Endothelial cell of hepatic sinusoid (primary cell): Measurements from ENCODE around the gene AQP3.

Source experiments
- in situ Hi-C: cut with HindIII; loops from 2 replicates; pipeline ENCODE4 v1.10.0; 2017; ENCODE audit warnings: low sequenced_read_pairs

Gene AQP3

DNA sequence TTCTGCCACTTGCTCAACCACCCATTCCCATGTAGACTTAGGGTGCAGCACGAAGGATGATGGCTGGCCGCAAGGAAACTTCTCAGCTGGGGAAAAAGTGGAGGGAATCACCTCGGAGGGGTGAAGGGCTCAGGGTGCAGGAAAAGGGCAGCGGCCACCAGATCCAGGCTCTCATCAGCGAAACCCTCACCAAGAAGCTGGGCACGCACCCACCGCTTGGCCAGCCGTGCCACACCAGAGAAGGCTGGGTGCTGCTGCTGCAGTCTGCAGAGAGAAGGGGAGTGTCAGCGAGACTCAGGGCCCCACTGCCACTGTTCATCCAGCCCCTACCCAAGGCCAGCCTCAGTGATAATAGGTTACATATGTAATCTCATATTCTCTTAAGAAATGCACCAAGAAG, 17.7 kb upstream of the AQP3 start:
- in situ Hi-C loops = no loop called here

DNA sequence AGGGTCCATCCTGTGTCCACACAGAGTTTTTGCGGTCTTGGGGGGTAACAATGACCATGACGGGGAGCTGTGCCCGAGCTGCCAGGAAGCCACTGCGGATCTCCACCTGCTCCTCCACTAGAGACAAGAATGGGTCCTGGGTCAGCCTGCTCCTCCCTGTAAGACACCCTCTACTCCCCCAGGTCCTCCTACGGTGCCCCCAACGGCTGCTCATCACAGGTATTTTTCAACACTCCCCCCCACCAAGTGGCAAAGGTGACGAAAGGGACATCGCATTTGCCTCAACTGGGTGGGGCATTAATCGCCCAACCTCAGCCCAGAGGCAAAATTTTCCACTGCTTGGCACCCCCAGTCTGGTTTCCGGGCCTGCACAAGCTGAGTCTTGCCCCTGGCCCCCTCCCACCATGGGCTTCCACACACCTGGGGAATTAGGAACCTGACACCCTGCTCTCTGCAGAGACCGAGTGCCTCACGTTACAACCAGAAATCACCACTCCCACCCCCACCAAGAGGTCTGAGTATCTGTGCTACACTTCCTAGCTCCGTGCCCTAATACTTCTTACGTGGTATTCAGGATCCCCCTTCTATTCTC, 16.7 kb upstream of the AQP3 start:
- in situ Hi-C loops = no loop called here

DNA sequence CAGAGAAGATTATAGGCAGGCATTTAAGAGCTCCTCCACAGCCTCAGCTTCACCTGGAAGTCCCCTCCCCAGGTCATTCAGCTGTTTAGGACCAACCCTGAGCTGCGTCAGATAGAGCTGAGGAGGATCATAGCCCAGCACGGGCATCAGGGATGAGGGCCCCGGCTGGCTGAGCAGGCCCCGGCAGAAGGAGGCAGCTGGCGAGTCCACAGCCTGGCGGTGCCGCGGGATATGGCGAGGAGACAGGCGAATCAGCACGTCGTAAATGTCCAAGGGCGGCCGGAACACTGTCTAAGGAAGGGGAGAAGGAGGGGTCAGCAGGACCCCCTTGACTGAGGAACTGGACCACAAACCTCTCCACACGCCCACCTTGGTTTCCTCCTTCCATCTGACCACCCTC, 15.8 kb upstream of the AQP3 start:
- in situ Hi-C loops = no loop called here

DNA sequence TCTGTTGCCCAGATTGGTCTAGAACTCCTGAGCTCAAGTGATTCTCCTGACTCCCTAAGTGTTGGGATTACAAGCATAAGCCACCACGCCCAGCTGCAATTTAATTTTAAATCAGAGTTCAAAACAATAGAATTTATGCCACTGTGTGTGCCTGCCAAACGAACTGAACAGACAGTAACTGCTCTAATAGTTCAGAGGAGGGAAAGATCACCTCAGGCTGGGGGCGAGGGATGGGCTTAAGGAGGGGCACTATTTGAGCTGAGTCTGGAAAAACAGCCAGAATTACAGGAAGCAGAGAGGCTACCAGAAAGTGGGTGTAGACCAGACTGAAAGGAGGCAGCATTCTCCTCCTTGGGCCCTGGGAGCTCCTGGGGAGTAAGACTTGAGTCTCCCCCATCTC, 14.1 kb upstream of the AQP3 start:
- in situ Hi-C loops = no loop called here

DNA sequence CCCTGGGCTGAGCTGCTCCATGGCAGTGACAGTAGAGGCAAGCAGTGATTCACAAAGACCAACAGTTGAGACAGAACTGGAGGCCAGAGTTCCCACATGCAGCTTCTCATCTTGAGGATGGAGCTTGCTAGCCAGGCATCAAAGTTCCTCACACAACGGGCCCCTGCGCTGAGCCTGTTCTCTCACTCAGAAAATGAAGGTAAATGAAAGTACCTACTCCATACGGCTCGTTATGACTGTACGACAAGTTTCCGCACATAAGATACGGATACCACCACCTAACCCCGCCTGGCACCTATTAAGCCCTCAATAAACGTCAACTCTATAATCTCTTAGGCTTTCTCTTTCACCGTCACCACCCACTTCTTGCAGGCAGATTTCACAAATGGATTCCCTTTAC, 13.5 kb upstream of the AQP3 start:
- in situ Hi-C loops = no loop called here

DNA sequence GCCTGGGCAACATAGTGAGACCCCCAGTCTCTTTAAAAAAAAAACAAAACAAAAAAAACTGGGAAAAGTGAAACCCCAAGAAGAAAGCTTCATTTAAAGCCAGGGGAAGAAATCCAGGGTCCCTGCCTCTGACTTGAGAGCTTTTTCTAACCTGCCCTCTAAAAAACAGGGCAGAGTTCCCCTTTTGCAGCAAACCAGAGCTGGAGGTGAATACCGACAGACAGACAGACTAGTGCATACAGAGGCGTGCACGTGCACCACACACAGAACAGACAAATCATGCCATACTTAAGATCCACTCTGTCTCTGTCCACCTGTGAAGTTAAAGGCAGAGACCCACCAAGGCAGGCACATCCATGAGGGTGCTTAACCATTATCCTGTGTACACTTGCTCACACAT, 11.7 kb upstream of the AQP3 start:
- in situ Hi-C loops = loop anchor here (5.0 kb wide), 1 partner anchor 42 kb away; no protein-coding TSS in a partner anchor

DNA sequence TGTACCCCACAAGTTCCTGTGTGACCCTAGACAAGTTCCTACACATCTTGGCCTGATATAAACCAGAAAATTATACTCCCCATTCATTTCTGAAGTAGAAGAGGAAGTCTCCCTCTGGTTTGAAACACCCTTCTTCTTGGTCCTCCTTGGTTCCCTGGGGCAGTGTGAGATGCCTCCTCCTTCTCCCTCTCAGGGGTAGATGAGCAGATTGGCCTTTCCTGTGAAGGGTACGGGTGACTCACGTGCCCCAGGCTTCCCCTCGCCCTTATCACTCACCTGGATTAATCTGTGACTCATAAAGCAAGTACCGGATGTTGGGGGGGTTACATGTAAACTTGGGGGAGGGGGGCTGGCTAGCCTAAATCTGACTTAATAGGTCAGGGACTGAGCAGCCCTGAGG, 11.1 kb upstream of the AQP3 start:
- in situ Hi-C loops = loop anchor here (5.0 kb wide), 1 partner anchor 41 kb away; no protein-coding TSS in a partner anchor

DNA sequence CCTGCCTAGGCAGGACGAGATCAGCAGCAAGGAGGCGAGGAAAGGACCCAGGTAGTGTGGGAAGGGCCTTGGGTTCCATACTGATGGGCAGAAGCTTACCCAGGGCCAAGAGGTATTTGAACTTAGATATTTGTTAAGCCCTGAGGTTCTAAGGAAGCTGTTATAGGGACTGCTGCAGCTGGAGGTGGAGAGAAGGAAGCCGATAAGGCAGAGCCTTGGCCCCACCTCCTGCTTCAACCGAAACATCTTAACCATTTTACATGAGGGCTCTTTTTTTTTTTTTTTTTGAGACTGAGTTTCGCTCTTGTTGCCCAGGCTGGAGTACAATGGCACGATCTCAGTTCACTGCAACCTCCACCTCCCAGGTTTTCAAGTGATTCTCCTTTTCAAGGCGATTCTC, 8.6 kb upstream of the AQP3 start:
- in situ Hi-C loops = loop anchor here (5.0 kb wide), 1 partner anchor 39 kb away; no protein-coding TSS in a partner anchor

DNA sequence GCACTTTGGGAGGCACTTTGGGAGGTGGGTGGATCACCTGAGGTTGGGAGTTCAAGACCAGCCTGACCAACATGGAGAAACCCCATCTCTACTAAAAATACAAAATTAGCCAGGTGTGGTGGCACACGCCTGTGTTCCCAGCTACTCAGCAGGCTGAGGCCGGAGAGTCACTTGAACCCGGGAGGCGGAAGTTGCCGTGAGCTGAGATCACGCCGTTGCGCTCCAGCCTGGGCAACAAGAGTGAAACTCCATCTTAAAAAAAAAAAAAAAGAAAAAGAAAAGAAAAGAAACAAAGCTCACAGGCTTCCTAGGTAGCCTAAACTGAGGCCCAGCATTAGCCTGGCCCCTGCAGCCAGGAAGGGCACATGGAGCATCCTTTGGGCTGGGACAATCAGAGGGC, 8.1 kb upstream of the AQP3 start:
- in situ Hi-C loops = loop anchor here (5.0 kb wide), 1 partner anchor 38 kb away; no protein-coding TSS in a partner anchor

DNA sequence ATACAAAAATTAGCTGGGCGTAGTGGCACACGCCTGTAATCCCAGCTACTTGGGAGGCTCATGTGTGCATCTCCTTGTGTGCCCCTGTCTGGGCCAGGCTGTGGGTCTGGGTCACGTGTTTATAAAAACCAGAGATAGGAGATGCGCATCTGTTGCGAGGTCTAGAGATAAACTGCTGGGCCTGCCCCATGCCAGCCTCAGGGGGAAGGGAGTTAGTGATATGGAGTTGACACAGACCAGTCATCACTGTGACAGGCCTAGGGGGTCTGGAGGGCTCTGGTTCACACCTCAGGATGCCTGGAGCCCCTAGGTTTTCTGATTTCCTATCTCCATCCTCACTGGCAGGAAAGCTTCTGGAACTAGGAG, 7.3 kb upstream of the AQP3 start:
- in situ Hi-C loops = loop anchor here (5.0 kb wide), 1 partner anchor 37 kb away; no protein-coding TSS in a partner anchor

DNA sequence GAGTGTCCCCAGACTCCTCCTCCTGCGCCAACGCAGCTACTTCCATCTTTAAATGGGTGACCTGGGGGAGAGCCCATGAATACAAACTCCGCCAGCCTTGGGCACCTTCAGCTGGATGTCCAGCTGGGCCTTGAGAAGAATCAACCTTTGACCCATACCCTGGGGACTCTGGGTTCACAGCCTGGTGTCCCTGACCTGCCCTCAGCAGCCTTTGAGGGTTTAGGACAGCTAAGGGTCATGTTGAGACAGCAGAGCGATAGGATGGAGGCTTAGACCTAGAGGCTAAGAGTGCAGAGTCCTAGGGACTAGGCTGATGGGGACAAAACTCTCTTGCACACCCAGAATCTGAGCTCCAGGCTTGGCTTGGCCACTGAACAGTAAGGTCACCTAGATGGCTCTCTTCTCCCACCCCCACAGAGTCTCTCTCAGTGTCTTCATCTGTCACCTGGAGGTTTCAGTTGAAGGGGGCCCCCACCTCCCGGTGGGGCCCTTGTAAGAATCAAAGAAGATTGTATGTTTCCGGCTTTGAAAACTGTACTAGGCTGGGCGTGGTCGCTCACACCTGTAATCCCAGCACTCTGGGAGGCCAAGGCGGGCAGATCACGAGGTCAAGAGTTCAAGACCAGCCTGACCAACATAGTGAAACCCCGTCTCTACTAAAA, 6.7 kb upstream of the AQP3 start:
- in situ Hi-C loops = no loop called here

DNA sequence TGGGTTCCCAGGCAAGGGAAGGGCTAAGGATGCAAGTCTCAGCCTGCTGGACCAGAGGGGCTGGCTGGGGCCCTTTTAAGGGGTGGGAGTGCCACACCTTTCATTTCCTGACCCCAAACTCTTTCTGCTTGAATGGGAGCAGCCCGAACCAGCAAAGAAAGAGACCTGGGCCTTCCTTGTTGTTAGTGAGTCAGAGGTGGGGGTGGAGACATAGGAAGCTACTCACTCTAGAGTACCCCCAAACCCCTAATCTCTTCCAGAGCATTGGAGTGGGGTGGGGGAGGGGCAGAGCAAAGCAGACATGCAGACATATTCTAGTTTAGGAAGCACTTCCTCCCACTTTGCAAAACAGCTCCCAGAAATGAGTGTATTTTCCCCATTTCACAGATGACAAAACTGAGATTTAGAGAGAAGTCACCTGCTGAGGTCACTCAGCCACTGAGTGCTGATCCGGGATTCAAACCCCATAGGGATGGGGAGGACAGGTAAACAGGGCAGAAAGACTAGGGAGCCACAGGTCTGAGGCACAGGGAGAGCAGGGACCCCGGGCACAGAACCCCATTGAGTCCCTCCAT, 6.0 kb upstream of the AQP3 start:
- in situ Hi-C loops = no loop called here

DNA sequence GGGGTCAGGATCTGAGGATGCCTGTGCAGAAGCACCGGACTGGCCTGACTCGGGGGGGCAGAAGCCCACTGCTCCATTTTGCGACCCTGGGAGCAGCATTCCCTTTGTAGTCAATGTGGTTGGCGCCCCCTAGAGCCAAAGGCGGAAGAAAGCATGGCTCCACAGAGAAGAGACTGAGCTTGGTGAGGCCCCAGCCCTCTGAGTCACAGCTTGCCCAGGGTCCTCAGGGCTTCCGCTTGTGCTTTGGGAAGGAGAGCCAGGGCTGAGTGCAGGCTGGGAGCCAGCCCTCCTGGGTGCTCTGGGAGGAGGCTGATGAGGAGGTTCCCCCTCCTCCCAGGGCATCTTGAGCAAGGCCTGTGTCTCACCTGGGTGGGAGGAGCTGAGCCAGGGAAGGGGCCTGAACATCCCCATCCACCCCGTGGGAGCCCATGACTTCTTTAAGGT, 5.5 kb upstream of the AQP3 start:
- in situ Hi-C loops = no loop called here

DNA sequence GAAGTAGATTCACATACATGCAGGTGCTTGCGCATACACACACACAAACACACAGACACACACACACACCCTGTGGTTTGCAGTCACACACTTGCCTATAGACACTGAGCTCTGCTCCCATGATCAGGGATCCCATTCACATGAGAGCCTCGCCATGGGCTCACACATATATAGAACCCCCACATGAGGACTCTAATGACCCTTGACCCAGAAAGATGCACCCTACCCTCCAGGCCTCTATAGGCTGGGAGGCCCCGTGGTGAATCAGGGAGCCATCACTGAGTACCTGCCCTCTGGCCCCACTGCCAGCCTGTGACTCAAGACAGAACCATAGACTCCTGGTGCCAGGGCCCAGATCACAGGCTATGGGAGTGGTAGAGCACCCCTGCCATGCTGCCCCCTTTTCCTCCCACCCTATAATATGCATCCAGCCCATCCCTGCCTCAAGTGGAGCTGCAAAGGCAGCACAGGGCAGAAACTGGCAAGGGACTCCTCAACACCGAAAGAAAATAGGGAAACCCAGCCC, 3.3 kb upstream of the AQP3 start:
- in situ Hi-C loops = no loop called here

DNA sequence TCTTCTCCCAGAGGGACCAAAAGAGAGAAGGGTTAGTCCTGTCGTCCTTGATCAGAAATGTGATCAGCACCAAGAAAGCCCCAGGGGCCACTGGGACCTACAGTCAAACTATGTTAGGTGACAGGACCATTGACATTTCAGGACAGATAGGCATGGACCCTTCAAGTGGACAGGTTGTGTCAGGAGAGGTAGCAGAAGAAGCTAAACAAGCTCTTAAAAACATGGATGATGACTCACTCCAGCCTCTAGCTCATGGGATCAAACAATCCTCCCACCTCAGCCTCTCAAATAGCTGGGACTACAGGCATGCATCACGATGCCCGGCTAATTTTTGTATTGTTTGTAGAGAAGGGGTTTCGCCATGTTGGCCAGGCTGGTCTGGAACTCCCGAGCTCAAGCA, 2.3 kb upstream of the AQP3 start:
- in situ Hi-C loops = no loop called here

DNA sequence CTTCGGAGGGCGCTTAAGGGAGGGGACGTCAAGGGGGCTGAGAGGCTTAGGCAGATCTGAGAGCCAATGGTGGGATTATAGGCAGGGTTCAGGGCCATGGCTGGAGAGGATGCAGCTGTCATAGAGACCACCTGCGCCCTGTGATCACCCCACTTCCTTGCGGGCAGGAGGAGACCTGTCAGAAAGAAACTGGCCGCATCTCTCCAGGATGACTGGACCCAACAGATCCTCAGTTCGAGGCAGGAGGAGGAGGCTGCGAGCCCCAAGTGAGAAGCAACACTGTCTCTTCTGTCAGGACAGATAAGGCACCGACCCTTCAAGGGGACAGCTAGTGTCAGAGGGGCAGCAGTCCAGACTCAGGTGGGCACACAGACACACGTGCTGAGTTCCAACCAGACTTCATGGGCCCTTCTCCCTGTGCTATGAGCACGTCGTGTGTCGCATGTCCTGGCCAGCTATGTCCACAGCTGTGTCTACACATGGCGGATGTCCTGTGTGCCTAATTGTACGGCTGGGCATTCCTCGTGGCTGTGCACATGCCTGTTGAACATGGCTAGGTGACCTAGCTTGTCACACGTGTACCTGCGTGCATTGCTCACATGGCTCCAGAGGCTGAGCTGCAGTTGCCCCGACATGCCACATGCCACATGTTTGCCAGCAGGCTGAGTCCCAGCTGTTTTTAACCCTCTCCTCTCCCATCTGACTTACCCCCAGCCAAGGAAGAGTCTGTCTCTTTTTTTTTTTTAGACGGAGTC, 583 bp upstream of the AQP3 start:
- in situ Hi-C loops = no loop called here

DNA sequence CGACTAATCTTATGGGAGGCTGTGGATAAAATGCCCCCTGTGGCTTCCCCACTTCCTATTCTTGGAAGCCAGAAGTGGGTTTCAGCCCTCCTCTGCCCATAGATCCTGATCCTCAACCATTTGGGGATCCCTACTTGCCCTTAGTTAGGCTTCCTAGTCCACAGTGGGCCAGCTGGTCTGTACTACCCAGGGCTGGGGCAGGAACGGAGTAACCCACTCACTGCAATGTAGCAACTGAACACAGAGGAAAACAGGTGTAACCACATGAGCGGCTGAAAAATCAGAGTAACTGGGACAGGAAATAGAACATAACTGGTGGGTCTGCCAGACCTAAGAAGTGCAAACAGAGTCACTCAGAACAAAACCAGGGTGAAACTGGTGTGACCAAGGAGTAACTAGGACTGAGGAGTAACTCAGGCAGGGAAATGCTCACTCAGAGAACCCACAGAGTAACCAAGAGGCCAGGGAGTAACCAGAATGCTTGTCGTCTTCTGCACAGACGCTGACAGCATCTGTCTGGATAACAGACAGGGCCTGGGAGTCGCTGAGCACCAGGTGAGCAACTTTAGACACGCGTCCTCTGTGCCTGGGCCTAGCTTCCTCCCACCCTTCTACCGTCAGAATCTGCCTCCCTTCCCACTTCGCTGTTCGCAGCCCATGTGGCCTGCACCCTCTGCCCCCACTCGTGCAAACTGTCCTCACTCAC, 1.0 kb downstream of the AQP3 start:
- in situ Hi-C loops = no loop called here

DNA sequence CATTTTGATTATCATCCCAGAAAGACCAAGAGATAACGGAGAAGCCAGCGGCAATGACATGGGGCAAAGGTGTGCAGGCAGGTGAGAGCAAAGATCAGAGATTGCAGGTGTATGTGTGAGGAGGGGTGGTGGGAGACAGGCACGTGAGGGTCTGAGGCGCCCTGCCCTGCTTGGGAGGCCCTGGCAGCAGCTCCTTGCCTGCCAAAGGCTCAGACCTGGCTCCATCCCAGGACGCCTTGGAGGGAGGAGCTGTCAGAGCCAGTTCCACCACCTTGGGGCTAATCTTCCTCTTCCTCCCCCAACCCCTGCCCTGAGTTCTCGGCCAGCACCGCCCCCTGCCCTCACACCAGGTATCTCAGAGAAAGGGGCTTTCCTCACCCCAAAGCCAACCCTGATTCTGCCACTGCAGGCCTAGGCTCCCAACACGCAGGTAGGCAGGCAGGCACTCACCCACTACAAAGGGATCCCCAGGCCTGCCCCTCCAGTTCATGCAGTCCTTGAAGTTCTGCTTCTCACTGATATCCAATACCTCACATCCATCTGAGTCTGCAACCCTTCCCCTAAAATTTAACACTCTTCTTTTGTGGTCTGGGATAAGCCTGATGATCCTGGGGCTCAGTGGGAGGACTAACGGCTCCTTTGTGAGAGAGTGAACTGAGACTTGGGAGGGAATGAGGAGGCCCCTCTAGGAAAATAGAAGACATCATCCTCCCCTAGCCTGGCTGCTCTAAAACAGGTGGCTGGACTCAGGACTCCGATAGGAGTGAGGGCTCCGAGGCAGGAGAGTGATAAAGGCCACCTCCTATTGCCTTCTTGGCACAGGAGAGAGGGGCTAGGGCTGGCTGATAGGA, 1.8 kb downstream of the AQP3 start:
- in situ Hi-C loops = no loop called here

DNA sequence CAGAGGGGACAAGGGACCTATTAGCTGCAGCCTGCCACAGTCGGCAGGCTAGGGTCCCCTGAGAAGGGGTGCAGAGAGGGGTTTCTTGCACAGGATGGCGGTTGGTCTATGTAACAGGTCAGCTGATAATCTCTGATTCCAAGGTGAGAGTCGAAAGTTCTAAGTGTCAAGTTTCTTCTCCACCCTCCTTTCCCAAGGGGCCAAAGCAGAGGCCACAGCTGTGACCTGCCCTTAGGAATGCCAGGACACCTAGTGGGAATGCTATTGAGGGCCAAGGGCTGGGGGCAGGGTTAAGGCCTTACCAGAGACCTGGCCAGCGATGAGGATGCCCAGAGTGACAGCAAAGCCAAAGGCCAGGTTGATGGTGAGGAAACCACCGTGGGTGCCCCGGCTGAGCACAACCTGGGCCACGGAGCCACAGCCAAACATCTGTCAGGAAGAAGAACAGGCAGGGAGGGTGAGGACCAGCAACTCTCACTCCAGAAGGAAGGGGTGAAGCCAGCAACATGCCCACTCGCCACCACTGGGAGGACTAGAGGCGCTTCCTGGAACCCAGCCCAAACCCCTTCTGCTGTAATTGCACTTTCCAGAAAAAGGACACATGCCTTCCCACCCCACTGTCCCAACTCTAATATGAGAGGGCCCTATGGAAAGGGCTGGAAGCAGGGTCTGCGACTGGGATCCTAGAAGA, 3.8 kb downstream of the AQP3 start:
- in situ Hi-C loops = no loop called here
